Calu3 (cell line): ENCODE measurements around the gene PLEKHA8. TPM values are rescaled to one million over a fixed set of nuclear protein-coding genes. Genes with fewer than 3 reads are reported as not detected.

ENCODE experiments used
- BruUV-seq: library from RNA; stranded (reverse); fragments of 400-500 nt; replicated peaks from 2 replicates; lab custom pipeline; 2021; lab: Mats Ljungman, UMichigan
- CTCF ChIA-PET: fragments of 300-600 bp; sonication (Branson Sonifier 250); formaldehyde crosslinking; loops from one replicate; lab custom pipeline; 2022; ENCODE audit warnings: antibody characterized with exemption; lab: Charles Lee
- DNase-seq: peaks from one replicate; pipeline ENCODE4 v3.0.0; 2022
- H3K27ac Mint-ChIP-seq: one replicate; pipeline ENCODE4 v1.8.0; 2022; ENCODE audit warnings: mixed read lengths; ENCODE audit not compliant: unreplicated experiment
- H3K27me3 Mint-ChIP-seq: one replicate; pipeline ENCODE4 v1.8.0; 2022; ENCODE audit warnings: mixed read lengths; ENCODE audit not compliant: unreplicated experiment
- H3K36me3 Mint-ChIP-seq: one replicate; pipeline ENCODE4 v1.8.0; 2022; ENCODE audit warnings: mild to moderate bottlenecking, moderate library complexity, mixed read lengths; ENCODE audit not compliant: insufficient read depth, unreplicated experiment
- H3K4me1 Mint-ChIP-seq: one replicate; pipeline ENCODE4 v1.8.0; 2022; ENCODE audit warnings: mild to moderate bottlenecking, low read depth, mixed read lengths; ENCODE audit not compliant: unreplicated experiment
- H3K4me3 Mint-ChIP-seq: one replicate; pipeline ENCODE4 v1.8.0; 2022; ENCODE audit warnings: mild to moderate bottlenecking, low read depth, moderate library complexity, mixed read lengths; ENCODE audit not compliant: unreplicated experiment
- H3K9me3 Mint-ChIP-seq: one replicate; pipeline ENCODE4 v1.8.0; 2022; ENCODE audit warnings: low read depth, mixed read lengths; ENCODE audit not compliant: unreplicated experiment
- CTCF ChIP-seq: fragments of 200-600 bp; IDR thresholded peaks from one replicate; pipeline ENCODE4 v1.8.0; 2022; ENCODE audit warnings: antibody characterized with exemption; ENCODE audit not compliant: unreplicated experiment
- intact Hi-C: fragments of 100-400 bp; cut with micrococcal nuclease; formaldehyde crosslinking; loops from one replicate; pipeline ENCODE4 v1.10.0; 2022; ENCODE audit not compliant: unreplicated experiment
- total RNA-seq: library from RNA; stranded (reverse); gene quantifications from 2 replicates; pipeline ENCODE4 v1.2.3, GENCODE V29; 2022

Gene PLEKHA8
- total RNA-seq, 1 experiment from 2014 or later = 27.6 TPM

GRCh38 chr7:30164567-30164966 is 136.4 kb downstream of the PLEKHA8 start:
- no peak overlapping the region for H3K4me3 Mint-ChIP-seq
- peak; percentile 72 for TF ChIP-seq CTCF

GRCh38 chr7:30165590-30165989 is 137.4 kb downstream of the PLEKHA8 start:
- peaks cover 34% of the 10 kb centered on the region for H3K4me1 Mint-ChIP-seq
- intact Hi-C loops = loop anchor here (2.0 to 10.0 kb wide), 2 partner anchors 89 to 247 kb away; no protein-coding TSS in a partner anchor
- no peak overlapping the region for H3K4me3 Mint-ChIP-seq
- H3K9me3 Mint-ChIP-seq = no peaks in the 10 kb centered on the region
- CTCF ChIA-PET = interaction anchor here (0.6 to 1.1 kb wide), 3 partner anchors 13 to 398 kb away, joined by 3 to 5 read pairs (median 3); no protein-coding TSS in a partner anchor
- peaks cover 7% of the 10 kb centered on the region for H3K36me3 Mint-ChIP-seq
- peaks cover 18% of the 10 kb centered on the region for H3K27me3 Mint-ChIP-seq
- no peak for TF ChIP-seq CTCF
- H3K27ac Mint-ChIP-seq = no peak overlapping the region
- BruUV-seq = no TSS peak
- DNase-seq = no peak

More at GRCh38 chr7:30164567-30164966, 136.4 kb downstream of the PLEKHA8 start:
- intact Hi-C loops = loop anchor here (1.0 to 10.0 kb wide), 5 partner anchors 90 to 398 kb away; no protein-coding TSS in a partner anchor
- DNase-seq = peak; percentile 56
- Mint-ChIP-seq H3K27me3 (peaks cover 18% of the 10 kb centered on the region), H3K27ac (peak overlapping the region; percentile 16), H3K36me3 (peaks cover 7% of the 10 kb centered on the region), H3K4me1 (peaks cover 36% of the 10 kb centered on the region), H3K9me3 (no peaks in the 10 kb centered on the region)
- BruUV-seq = no TSS peak
- CTCF ChIA-PET = interaction anchor here (0.7 to 1.2 kb wide), 15 partner anchors 9 to 400 kb away, joined by 3 to 14 read pairs (median 3); no protein-coding TSS in a partner anchor

- no peak for TF ChIP-seq CTCF
- H3K27me3 Mint-ChIP-seq = peaks cover 18% of the 10 kb centered on the region
- intact Hi-C loops = loop anchor here (1.0 to 10.0 kb wide), 2 partner anchors 60 to 89 kb away; no protein-coding TSS in a partner anchor
- H3K9me3 Mint-ChIP-seq = no peaks in the 10 kb centered on the region
- H3K4me3 Mint-ChIP-seq = no peak overlapping the region
- peak; percentile 58 for DNase-seq
- no TSS peak for BruUV-seq
- H3K27ac Mint-ChIP-seq = no peak overlapping the region
- CTCF ChIA-PET = interaction anchor here (0.6 to 1.1 kb wide), 3 partner anchors 12 to 398 kb away, joined by 3 to 5 read pairs (median 3); no protein-coding TSS in a partner anchor
- H3K4me1 Mint-ChIP-seq = peaks cover 34% of the 10 kb centered on the region
- H3K36me3 Mint-ChIP-seq = peaks cover 7% of the 10 kb centered on the region
Observed at GRCh38 chr7:30166155-30166840, 138.1 kb downstream of the PLEKHA8 start.

- no peak for DNase-seq
- Mint-ChIP-seq H3K4me3 (no peak overlapping the region), H3K27me3 (peaks cover 18% of the 10 kb centered on the region), H3K9me3 (no peaks in the 10 kb centered on the region), H3K27ac (no peak overlapping the region), H3K4me1 (peaks cover 34% of the 10 kb centered on the region), H3K36me3 (peaks cover 7% of the 10 kb centered on the region)
- CTCF ChIA-PET = no interaction called here
- no peak for TF ChIP-seq CTCF
- intact Hi-C loops = loop anchor here (1.0 to 10.0 kb wide), 2 partner anchors 59 to 88 kb away; no protein-coding TSS in a partner anchor
- BruUV-seq = no TSS peak
Observed at GRCh38 chr7:30166841-30167235, 138.6 kb downstream of the PLEKHA8 start.
